Activated B cell treated with CpG ODN at 0.5 μM for 24 hours (primary cell): ENCODE results near the gene CD83. TPM values are rescaled to one million over a fixed set of nuclear protein-coding genes. Genes with fewer than 3 reads are reported as not detected.

Experiments used
- ATAC-seq: fragments of 200-7000 bp; cut with Tn5 transposase; one replicate; pipeline ENCODE4 v1.10.0; 2021; ENCODE audit warnings: low read depth, mild to moderate bottlenecking, moderate library complexity
- CTCF ChIA-PET: fragments of 350-600 bp; sonication (Branson Sonifier 250); formaldehyde crosslinking; loops from one replicate; lab custom pipeline; 2021; ENCODE audit warnings: antibody characterized with exemption; lab: Charles Lee
- POLR2A ChIA-PET: fragments of 350-600 bp; sonication (Branson Sonifier 250); formaldehyde crosslinking; loops from one replicate; lab custom pipeline; 2021; ENCODE audit warnings: antibody characterized with exemption; lab: Charles Lee
- DNase-seq: peaks from one replicate; pipeline ENCODE4 v3.0.0; 2022
- H3K27ac Mint-ChIP-seq: one replicate; pipeline ENCODE4 v1.8.0; 2020; ENCODE audit warnings: mixed read lengths
- H3K27me3 Mint-ChIP-seq: one replicate; pipeline ENCODE4 v1.8.0; 2021; ENCODE audit warnings: mixed read lengths
- H3K36me3 Mint-ChIP-seq: one replicate; pipeline ENCODE4 v1.8.0; 2021; ENCODE audit warnings: low read depth, mixed read lengths
- H3K4me1 Mint-ChIP-seq: one replicate; pipeline ENCODE4 v1.8.0; 2021; ENCODE audit warnings: mixed read lengths
- H3K4me3 Mint-ChIP-seq: one replicate; pipeline ENCODE4 v1.8.0; 2020; ENCODE audit warnings: mild to moderate bottlenecking, mixed read lengths
- H3K9me3 Mint-ChIP-seq: one replicate; pipeline ENCODE4 v1.8.0; 2020; ENCODE audit warnings: mixed read lengths
- intact Hi-C: fragments of 100-400 bp; cut with micrococcal nuclease; formaldehyde crosslinking; loops from one replicate; pipeline ENCODE4 v1.15.1; 2024
- total RNA-seq: library from RNA; stranded (reverse); gene quantifications from 2 replicates; pipeline ENCODE4 v1.2.3, GENCODE V29; 2022
- TF ChIP-seq, protein P1 (sequence below): fragments of 200-600 bp; IDR thresholded peaks from one replicate; pipeline ENCODE4 v1.8.0; 2022; ENCODE audit warnings: antibody characterized with exemption, mild to moderate bottlenecking

The CD83 gene
- total RNA-seq, 1 donor from 2014 or later: 483 TPM

- no peak for DNase-seq
Observed at GRCh38 chr6:14138701-14139215, 21.2 kb downstream of the CD83 start.

DNA sequence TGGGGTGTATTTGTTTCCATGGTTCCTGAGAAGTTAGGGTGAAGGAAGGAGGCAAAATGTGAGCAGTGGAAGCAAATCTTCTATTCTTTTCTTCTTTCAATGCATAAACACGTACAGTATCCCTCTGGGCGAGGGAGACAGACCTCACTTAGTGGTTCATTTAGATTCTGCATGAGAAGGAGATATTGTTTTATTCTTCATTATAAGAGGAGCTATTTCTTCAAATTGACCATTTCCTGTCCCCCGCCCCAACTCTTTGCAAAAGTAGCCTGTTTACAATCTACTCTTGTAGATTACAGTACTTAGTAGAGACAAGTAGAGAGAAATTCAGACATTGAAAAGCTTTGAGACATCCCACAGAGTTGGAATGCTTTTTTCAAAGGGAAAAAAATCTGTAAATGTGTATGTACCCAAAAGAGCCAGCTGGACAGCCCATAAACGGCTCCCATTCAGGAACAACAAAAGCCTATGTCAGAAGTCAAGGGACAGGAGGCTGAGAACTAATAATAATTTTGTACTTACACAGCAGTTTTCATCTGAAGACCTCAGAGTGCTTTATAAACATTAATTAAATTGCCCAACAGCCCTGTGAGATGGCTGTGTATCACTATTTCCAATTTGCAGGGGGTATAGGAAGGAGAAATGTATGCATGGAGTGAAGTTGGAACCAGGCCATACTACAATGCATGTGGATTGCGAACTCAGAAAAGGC lies 23.9 kb downstream of the CD83 start:
- Mint-ChIP-seq H3K27me3 (no peaks in the 10 kb centered on the region), H3K9me3 (no peaks in the 10 kb centered on the region), H3K4me1 (peaks cover 32% of the 10 kb centered on the region), H3K36me3 (peaks cover 60% of the 10 kb centered on the region), H3K4me3 (no peak overlapping the region), H3K27ac (peak overlapping the region; percentile 20)
- POLR2A ChIA-PET: interaction anchor here (0.5 to 26.2 kb wide), 4 partner anchors 20 to 816 kb away, joined by 4 to 911 read pairs (median 8); no protein-coding TSS in a partner anchor
- intact Hi-C loops: loop anchor here (2.0 to 5.0 kb wide), 2 partner anchors 19 to 1481 kb away; no protein-coding TSS in a partner anchor
- no peak for ATAC-seq
- CTCF ChIA-PET: interaction anchor here (1.9 to 8.3 kb wide), 3 partner anchors 75 to 267 kb away, joined by 6 to 92 read pairs (median 45); no protein-coding TSS in a partner anchor
- TF ChIP-seq, protein P1, sequence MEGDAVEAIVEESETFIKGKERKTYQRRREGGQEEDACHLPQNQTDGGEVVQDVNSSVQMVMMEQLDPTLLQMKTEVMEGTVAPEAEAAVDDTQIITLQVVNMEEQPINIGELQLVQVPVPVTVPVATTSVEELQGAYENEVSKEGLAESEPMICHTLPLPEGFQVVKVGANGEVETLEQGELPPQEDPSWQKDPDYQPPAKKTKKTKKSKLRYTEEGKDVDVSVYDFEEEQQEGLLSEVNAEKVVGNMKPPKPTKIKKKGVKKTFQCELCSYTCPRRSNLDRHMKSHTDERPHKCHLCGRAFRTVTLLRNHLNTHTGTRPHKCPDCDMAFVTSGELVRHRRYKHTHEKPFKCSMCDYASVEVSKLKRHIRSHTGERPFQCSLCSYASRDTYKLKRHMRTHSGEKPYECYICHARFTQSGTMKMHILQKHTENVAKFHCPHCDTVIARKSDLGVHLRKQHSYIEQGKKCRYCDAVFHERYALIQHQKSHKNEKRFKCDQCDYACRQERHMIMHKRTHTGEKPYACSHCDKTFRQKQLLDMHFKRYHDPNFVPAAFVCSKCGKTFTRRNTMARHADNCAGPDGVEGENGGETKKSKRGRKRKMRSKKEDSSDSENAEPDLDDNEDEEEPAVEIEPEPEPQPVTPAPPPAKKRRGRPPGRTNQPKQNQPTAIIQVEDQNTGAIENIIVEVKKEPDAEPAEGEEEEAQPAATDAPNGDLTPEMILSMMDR: no peak
- no peak for DNase-seq

More at GRCh38 chr6:14138701-14139215, 21.2 kb downstream of the CD83 start:
- intact Hi-C loops: no loop called here
- H3K9me3 Mint-ChIP-seq: no peaks in the 10 kb centered on the region
- H3K27me3 Mint-ChIP-seq: no peaks in the 10 kb centered on the region
- ATAC-seq: no peak
- POLR2A ChIA-PET: interaction anchor here (0.7 to 26.2 kb wide), 8 partner anchors 9 to 215 kb away, joined by 3 to 911 read pairs (median 18); no protein-coding TSS in a partner anchor
- no peak overlapping the region for H3K4me3 Mint-ChIP-seq
- CTCF ChIA-PET: interaction anchor here (1.5 to 8.3 kb wide), 5 partner anchors 72 to 1325 kb away, joined by 4 to 92 read pairs (median 4); no protein-coding TSS in a partner anchor
- peaks cover 71% of the 10 kb centered on the region for H3K36me3 Mint-ChIP-seq
- TF ChIP-seq, protein P1: no peak
- peak overlapping the region; percentile 80 for H3K27ac Mint-ChIP-seq
- H3K4me1 Mint-ChIP-seq: peaks cover 48% of the 10 kb centered on the region

GRCh38 chr6:14142063-14142450 lies 24.5 kb downstream of the CD83 start:
- no peaks in the 10 kb centered on the region for H3K9me3 Mint-ChIP-seq

GRCh38 chr6:14142511-14143223 lies 25.1 kb downstream of the CD83 start:
- Mint-ChIP-seq H3K36me3 (peaks cover 58% of the 10 kb centered on the region), H3K9me3 (no peaks in the 10 kb centered on the region), H3K4me1 (peaks cover 31% of the 10 kb centered on the region), H3K4me3 (no peak overlapping the region), H3K27ac (peak overlapping the region; percentile 61), H3K27me3 (no peaks in the 10 kb centered on the region)
- CTCF ChIA-PET: interaction anchor here (1.0 to 8.3 kb wide), 7 partner anchors 10 to 269 kb away, joined by 3 to 92 read pairs (median 6); partner anchors contain the start of gene RNF182
- no peak for DNase-seq
- no peak for ATAC-seq
- TF ChIP-seq, protein P1: no peak
- intact Hi-C loops: loop anchor here (2.0 to 5.0 kb wide), 2 partner anchors 20 to 1480 kb away; no protein-coding TSS in a partner anchor
- POLR2A ChIA-PET: interaction anchor here (0.6 to 1.0 kb wide), 2 partner anchors 48 to 242 kb away, joined by 3 read pairs; no protein-coding TSS in a partner anchor

More at GRCh38 chr6:14142063-14142450, 24.5 kb downstream of the CD83 start:
- Mint-ChIP-seq H3K4me1 (peaks cover 31% of the 10 kb centered on the region), H3K27me3 (no peaks in the 10 kb centered on the region), H3K36me3 (peaks cover 60% of the 10 kb centered on the region), H3K4me3 (no peak overlapping the region), H3K27ac (no peak overlapping the region)
- no peak for ATAC-seq
- ChIA-PET POLR2A (interaction anchor here (0.5 kb wide), 2 partner anchors 21 to 816 kb away, joined by 5 to 10 read pairs; no protein-coding TSS in a partner anchor), CTCF (interaction anchor here (1.9 to 8.3 kb wide), 3 partner anchors 76 to 268 kb away, joined by 6 to 92 read pairs (median 45); no protein-coding TSS in a partner anchor)
- intact Hi-C loops: loop anchor here (2.0 to 5.0 kb wide), 2 partner anchors 19 to 1480 kb away; no protein-coding TSS in a partner anchor
- TF ChIP-seq, protein P1: no peak
- no peak for DNase-seq
